KBM-7 (cell line): ENCODE results near the gene PRDM16.

Experiments used
- DNase-seq: peaks from one replicate; pipeline ENCODE4 v3.0.0-alpha.2; 2015
- in situ Hi-C: fragments of 300-500 bp; cut with MboI; formaldehyde crosslinking; loops from 2 replicates; pipeline ENCODE4 v1.14.3; 2020; ENCODE audit warnings: low sequenced_read_pairs, low pct_unique_long_range_greater_than_20kb, mixed read lengths

The PRDM16 gene

DNA sequence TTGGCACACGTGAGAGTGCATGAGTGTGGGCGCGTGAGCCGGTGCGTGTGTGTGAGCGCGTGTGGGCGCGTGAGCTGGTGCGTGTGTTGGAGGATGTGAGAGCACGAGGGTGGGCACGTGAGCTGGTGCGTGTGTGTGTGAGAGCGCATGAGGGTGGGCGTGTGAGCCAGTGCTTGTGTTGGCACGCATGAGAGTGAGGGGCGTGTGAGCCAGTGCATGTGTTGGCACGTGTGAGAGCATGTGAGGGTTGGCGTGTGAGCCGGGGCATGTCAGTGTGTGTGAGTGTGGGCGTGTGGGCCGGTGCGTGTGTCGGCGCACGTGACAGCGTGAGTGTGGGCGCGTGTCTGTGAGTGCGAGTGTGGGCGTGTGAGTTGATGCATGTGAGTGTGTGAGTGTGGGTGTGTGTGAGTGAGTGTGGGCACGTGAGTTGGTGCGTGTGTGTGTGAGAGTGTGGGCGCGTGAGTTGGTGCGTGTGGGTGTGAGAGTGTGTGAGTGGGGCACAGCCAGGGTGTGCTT lies 339.8 kb downstream of the PRDM16 start:
- DNase-seq = no peak
- in situ Hi-C loops = no loop called here

GRCh38 chr1:3409366-3410141 lies 340.6 kb downstream of the PRDM16 start:
- in situ Hi-C loops = no loop called here
- DNase-seq = no peak

DNA sequence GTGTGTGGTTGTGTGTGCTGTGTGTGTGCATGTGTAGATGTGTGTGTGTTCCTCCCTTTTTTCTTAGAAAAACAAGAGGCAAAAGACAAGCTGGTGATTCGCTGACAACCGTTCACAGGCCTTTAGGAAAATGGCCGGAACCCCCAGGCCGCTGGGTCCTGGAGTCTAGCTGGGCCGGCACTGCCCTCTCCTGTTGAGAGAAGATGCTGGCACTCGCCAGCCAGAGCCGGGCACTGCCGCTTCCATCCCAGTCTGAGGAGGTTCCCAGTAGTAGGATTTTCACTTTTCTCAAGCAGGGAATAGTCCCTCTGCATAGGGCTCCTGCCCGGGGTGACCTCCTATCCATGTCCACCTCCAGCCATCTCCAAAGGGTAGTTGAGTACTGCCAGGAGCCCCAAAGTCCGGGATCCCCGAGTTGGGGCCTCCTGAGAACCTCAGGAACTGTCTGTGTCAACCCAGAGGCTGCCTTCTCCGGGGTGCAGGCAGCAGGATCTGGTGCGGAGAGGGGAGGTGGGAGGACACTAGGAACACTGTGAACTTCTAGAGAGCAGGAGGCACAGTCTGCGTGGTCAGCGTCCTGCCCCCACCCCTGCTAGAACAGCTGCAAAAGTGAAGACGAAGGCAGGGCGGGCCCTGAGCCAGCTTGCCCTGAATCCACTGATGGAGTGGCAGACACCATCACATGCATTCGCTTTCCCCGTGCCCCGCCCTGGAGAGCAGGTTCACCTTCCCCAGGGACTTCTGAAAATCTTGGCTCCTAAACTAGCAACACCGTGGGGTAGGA lies 341.3 kb downstream of the PRDM16 start:
- in situ Hi-C loops = no loop called here
- DNase-seq = no peak

- no peak for DNase-seq
- in situ Hi-C loops = no loop called here
Measured at GRCh38 chr1:3411806-3412205, 342.8 kb downstream of the PRDM16 start.

DNA sequence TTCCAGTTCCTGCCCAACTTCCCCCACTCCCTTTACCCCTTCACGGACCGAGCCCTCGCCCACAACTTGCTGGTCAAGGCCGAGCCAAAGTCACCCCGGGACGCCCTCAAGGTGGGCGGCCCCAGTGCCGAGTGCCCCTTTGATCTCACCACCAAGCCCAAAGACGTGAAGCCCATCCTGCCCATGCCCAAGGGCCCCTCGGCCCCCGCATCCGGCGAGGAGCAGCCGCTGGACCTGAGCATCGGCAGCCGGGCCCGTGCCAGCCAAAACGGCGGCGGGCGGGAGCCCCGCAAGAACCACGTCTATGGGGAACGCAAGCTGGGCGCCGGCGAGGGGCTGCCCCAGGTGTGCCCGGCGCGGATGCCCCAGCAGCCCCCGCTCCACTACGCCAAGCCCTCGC lies 343.4 kb downstream of the PRDM16 start:
- DNase-seq = no peak
- in situ Hi-C loops = no loop called here

- no peak for DNase-seq
- in situ Hi-C loops = no loop called here
Measured at GRCh38 chr1:3413975-3414710, 345.1 kb downstream of the PRDM16 start.

DNA sequence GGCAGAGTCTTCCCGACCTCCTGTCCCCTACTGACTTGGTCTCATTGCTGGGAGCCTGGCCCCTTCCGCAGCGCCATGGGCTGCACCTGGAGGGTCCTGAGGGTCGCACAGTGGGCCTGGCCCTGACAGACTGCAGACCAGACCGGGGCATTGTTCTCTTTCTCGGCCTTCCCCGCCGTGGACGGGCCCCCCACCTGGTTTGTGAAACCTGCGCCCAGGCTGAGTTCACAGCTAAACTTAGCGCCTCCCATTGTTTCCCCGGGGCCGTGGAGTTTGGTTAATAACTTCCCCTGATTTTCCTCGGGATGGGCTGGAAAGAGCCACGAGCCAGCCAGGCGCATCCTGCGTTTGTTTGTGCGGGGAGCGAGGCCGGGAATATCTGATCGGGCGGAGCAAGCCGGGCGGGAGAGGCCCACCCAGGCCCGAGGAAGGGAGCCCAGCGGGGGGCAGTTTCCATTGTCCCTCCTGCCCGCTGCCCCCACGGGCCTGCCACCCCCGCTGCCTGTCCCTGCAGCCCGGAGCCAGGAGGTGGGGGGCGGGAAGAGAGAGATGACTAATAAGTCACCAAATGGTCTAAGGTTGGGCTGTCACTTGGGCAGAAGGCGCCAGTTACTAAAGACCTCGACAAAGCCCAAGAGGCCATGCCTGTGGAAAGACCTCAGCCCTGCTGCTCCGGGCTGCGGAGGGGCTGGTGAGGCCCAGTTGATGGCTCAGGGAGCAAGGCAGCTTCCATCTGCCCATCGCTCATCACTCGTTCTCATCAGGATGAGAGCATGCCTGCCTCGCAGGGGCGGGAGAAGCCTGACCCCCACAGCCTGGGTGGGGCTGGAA lies 346.5 kb downstream of the PRDM16 start:
- DNase-seq = no peak
- in situ Hi-C loops = no loop called here

DNA sequence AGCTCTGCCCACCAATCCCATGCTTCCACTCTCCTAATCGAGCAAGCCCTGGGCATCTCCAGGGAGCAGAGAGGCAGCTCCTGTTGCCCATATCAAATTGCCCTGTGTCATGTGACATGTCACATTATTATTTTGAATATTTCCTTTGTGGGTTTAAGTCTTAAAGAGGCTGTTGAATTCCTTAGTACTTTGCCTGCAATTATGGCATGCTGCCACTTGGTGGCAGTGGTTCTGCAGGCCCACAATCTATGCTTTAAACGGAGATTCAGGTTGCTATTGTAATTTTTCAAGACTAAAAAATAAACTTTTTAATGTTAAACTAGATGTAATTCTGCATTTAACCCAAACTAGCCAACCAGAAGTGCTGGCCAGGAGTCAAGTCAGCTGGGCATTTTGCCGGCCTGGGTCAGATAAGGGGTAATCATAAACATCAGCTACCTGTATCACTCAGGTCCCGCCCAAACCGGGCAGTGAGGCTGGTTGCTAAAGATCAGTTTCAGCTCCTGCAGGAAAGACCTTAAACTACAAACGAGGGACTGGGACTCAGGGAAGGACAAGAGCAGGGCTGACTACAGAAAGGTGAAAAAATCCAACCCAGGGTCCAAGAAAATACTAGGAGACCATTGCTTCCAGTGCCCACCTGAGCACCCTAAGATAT lies 348.2 kb downstream of the PRDM16 start:
- in situ Hi-C loops = no loop called here

DNA sequence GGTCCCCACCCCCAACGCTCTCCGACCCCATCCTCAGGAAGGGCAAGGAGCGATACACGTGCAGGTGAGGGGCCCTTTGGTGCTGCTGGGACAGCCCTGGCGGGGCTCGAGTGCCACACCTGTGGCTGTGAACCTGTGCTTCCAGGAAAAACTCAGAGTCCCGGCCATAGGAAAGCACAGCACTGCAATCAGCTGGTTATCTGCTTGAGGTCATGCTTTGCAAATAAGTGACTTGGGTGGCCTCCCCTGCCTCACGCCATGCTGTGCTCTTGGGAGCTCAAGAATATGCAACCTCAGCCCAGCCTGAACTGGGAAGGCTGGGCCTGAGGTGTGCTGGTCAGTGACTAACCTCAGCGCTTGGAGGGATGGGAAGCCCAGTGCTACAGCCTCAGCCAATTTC lies 348.9 kb downstream of the PRDM16 start:
- no peak for DNase-seq
- in situ Hi-C loops = no loop called here

More for the DNA sequence above, 348.2 kb downstream of the PRDM16 start:
- DNase-seq = peak; percentile 44

DNA sequence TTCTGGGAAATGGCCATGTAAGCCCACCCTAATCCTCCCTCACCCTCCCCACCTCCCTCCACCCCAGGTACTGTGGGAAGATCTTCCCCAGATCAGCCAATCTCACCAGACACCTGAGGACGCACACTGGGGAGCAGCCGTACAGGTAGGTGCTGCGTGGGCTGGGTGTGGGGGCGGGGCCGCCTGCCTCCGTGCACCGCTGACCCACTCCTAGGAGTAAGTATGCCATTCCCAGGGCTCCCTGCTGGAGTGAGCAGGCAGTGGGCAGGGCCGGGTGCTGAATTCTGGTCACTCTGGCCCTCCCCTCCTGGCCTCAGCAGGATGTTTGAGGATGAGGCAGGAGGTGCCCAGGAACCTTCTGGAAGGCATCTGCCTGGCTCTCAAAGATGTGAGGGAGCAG lies 349.6 kb downstream of the PRDM16 start:
- in situ Hi-C loops = no loop called here
- no peak for DNase-seq

GRCh38 chr1:3419415-3420204 lies 350.6 kb downstream of the PRDM16 start:
- no peak for DNase-seq
- in situ Hi-C loops = no loop called here

DNA sequence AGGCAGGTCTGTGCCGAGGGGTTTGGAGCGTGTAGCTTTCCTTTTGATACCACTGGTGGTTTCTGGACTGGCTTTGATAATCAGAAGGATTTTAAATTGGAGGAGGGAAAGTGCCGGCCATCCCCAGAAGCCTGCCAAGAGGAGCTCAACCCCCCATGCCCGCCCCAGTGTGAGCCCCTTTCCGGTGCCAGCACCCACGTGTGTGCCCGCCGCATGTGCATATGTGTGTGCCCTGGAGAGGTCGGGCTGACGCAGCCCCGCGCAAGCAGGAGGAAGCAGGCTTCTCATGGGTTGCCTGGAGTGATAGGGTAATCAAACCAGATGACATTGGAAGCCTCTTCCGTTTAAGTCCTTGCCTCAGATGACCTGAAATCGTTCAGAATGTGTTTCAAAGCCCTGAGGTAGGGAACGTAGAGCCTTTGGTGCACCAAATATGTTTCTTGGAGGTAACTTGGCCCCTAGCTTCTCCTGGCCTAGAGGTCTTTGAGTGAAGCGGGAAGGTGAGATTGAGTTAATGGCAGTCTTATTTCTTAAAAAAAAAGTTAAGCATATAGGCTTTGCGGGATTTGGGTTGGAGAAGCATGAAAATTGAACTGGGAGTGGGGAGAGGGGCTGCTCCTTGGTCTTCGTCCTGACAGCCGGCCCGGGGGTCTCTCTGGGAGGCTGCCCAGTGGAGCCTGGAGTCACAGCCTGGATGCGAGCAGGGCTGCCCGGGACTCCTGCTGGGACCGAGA lies 351.4 kb downstream of the PRDM16 start:
- in situ Hi-C loops = no loop called here
- DNase-seq = no peak

- in situ Hi-C loops = no loop called here
Measured at GRCh38 chr1:3422638-3423037, 353.6 kb downstream of the PRDM16 start.

GRCh38 chr1:3423245-3423829 lies 354.3 kb downstream of the PRDM16 start:
- in situ Hi-C loops = no loop called here
- DNase-seq = no peak

More at GRCh38 chr1:3422638-3423037, 353.6 kb downstream of the PRDM16 start:
- DNase-seq = no peak

DNA sequence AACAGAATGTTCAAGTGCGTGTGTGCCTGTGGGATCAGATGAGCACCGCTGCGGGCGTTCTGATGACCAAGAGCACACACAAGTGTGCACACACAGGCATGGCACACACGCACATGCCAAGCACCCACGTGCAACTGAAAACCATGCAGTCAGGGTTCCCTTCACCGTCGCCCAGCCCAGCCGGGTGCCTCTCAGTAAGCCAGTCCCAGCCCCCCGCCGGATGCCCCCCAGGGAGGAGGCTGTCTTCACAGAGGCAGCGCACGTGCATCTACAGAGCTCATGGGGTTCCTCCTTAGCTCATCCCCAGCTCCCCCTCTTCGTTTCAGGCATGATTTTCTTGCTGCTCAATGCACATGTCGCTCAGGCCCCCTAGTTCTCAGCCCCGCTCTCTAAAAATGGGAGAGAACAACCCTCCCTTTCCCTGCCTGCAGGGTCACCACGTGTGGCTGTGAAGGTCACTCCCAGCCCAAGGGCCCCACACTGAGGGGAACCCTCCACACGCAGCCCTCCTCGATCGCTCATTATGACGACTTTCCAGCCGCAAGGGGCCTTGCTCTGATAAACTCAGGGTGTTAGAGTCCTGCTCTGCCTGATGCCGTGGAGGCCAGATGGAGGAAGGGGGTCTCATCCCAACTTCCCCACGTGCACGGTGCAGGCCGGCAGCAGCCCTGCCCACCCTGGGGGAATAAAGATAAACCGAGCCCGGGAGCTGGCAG lies 355.1 kb downstream of the PRDM16 start:
- in situ Hi-C loops = no loop called here
- DNase-seq = no peak
